Heart left ventricle (tissue), 16 donors: Measurements from ENCODE around the gene EDNRB. TPM values are rescaled to one million over a fixed set of nuclear protein-coding genes. Genes with fewer than 3 reads are reported as not detected.

Experiments used
- ATAC-seq, 4 donors: fragments of 200-7000 bp; cut with Tn5 transposase; one replicate each; pipeline ENCODE4 v1.9.1; 2020 to 2022; ENCODE audit warnings: moderate library complexity in 4 of 4, mild to moderate bottlenecking in 3 of 4, moderate number of reproducible peaks in 1 of 4
- DNase-seq, 5 donors: peaks; one replicate each; pipeline ENCODE4 v3.0.0-alpha.2; 2020
- H3K27ac ChIP-seq, 12 donors: fragments of 200-600 bp; sonication (generic) in 4 of 12; one replicate each; pipeline versions ENCODE4 v1.5.0 to v1.8.0; 2016 to 2022; ENCODE audit warnings: mild to moderate bottlenecking in 2 of 12
- H3K27me3 ChIP-seq, 9 donors: fragments of 200-600 bp; sonication (generic) in 2 of 9; one replicate each; pipeline versions ENCODE4 v1.5.1 to v1.8.0; 2016 to 2022; ENCODE audit warnings: mild to moderate bottlenecking in 3 of 9
- H3K36me3 ChIP-seq, 9 donors: fragments of 200-600 bp; sonication (generic) in 2 of 9; one replicate each; pipeline versions ENCODE4 v1.5.0 to v1.8.0; 2018 to 2022; ENCODE audit warnings: mild to moderate bottlenecking in 2 of 9
- H3K4me1 ChIP-seq, 12 donors: fragments of 200-600 bp; sonication (generic) in 4 of 12; one replicate each; pipeline versions ENCODE4 v1.5.0 to v1.8.0; 2016 to 2022; ENCODE audit warnings: mild to moderate bottlenecking in 3 of 12
- H3K4me3 ChIP-seq, 12 donors: fragments of 200-600 bp; sonication (generic) in 4 of 12; one replicate each; pipeline versions ENCODE4 v1.5.0 to v1.8.0; 2017 to 2022; ENCODE audit warnings: mild to moderate bottlenecking in 9 of 12, moderate library complexity in 4 of 12
- H3K9me3 ChIP-seq, 12 donors: fragments of 200-600 bp; sonication (generic) in 4 of 12; one replicate each; pipeline versions ENCODE4 v1.5.0 to v1.8.0; 2016 to 2022; ENCODE audit warnings: mild to moderate bottlenecking in 1 of 12
- POLR2A ChIP-seq, 2 donors: fragments of 450-650 bp; IDR thresholded peaks; one replicate each; pipeline ENCODE4 v1.6.1; 2017; ENCODE audit warnings: antibody characterized with exemption in 2 of 2, mild to moderate bottlenecking in 2 of 2, moderate library complexity in 2 of 2
- WGBS, 4 donors: extraction: QIAGEN DNeasy Blood & Tissue Kit in 2 of 4; methylation state at CpG; one replicate each; pipeline versions ENCODE4 v1.1.5 to v1.1.7; 2013 to 2018; 5-methylcytosine and 5-hydroxymethylcytosine counted together
- intact Hi-C, 10 donors: fragments of 100-400 bp; cut with DNase I; formaldehyde crosslinking; loops; one replicate each; pipeline versions ENCODE4 v1.11.1 to v1.14.2; 2022
- polyA plus RNA-seq, 2 donors: library from polyadenylated mRNA; stranded (reverse); fragments of 200-250 nt; gene quantifications; one replicate each; pipeline ENCODE4 v1.2.3, GENCODE V29; 2013
- total RNA-seq, 9 donors: library from RNA; depleted of rRNA in 2 of 9; stranded (reverse); fragments of >200 nt in 2 of 9; fragmentation: NEBNext Ultra II Directional in 3 of 9; extraction: Animal tissue kit (Norgen Biotek cat#: 25700) in 3 of 9; gene quantifications; one replicate each; pipeline versions ENCODE4 v1.1.0 to v1.2.4, GENCODE V29; 2016 to 2023
- TF ChIP-seq, protein P1 (sequence below), 12 donors: fragments of 200-600 bp; sonication (generic) in 4 of 12; IDR thresholded peaks; one replicate each; pipeline versions ENCODE4 v1.5.0 to v1.8.0; 2018 to 2022; ENCODE audit warnings: antibody characterized with exemption in 12 of 12, mild to moderate bottlenecking in 5 of 12
- donor health status: ischemic (EF 13 %, LVEDD 7.1; RV severe dilation, severe dysfunction).
- donor health status: healthy with polysubstance abuse.
- donor health status: DM: no; HTN: yes; CAD: no.
- donor health status: DM: no; HTN: no; CAD: no.
- donor health status: ischemic (EF 25% LVEDD 6.9; RV normal size, moderate dysfunction).
- donor health status: ischemic (EF 25% LVEDD 5.7; RV mildly dilated, moderate dysfunction).
- donor health status: healthy.
- donor health status: DM: yes; HTN: yes; CAD: no.
- donor health status: ischemic (EF 35%, LVEDD 5.7; RV mildly dilated, moderate dysfunction).
- donor health status: nonischemic (EF 11% LVEDD 7.7; RV severe dilation, severe dysfunction).
- donor health status: DM: yes; HTN: yes; CAD: no.
- donor health status: PGD.
- donor health status: ischemic (EF 29% LVEDD 5.4; RV normal size, mild dysfunction).
- donor health status: nonischemic (EF 23%, LVEDD 6.1; RV moderate dilation, normal function).

The EDNRB gene
- total and polyA plus RNA-seq, 11 donors, result 9.8 to 72.0 (median 17.9) TPM

DNA sequence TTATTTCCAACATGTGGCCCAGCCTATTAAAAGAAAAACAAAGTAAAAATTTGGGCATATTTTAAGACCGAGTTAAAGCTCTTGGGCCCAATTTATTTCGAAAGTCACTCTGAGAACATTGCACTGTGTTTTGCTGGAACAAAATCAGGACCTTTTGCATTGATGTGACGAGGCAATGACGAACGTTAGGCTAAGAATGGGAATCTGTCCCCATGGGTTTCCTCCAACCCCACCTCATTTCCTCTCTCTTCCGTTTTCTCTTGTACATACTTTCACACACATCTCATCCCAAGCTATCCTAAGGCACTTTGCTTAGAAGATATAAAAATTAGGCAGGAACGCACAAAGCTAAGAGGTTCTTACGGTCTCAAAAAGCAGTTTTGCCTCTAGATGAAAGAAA is 22.1 kb downstream of the EDNRB start:
- ATAC-seq (peak; percentile 84 to 95 (median 90)), DNase-seq (peak in 4 of 5 donors; percentile 35 to 75 (median 52))
- Histone ChIP-seq H3K36me3 (peaks cover 0 to 18% (median 0%) of the 10 kb centered on the region in 9 donors), H3K27me3 (no peaks in the 10 kb centered on the region), H3K4me3 (peak overlapping the region in 6 of 12 donors; percentile 2 to 33 (median 19)), H3K27ac (peak overlapping the region; percentile 27 to 94 (median 82)), H3K4me1 (peaks cover 0 to 44% (median 19%) of the 10 kb centered on the region in 12 donors), H3K9me3 (no peaks in the 10 kb centered on the region)
- 42 to 56% (median 46%) methylated on average over 8 of the region's 8 CpGs for WGBS, 4 donors
- intact Hi-C loops, result loop anchor here in 3 of 10 donors (5.0 to 10.0 kb wide), 4 partner anchors 88 to 228 kb away; no protein-coding TSS in a partner anchor
- TF ChIP-seq POLR2A (IDR thresholded peaks at IDR 0.05), result no peak
- TF ChIP-seq, protein P1, sequence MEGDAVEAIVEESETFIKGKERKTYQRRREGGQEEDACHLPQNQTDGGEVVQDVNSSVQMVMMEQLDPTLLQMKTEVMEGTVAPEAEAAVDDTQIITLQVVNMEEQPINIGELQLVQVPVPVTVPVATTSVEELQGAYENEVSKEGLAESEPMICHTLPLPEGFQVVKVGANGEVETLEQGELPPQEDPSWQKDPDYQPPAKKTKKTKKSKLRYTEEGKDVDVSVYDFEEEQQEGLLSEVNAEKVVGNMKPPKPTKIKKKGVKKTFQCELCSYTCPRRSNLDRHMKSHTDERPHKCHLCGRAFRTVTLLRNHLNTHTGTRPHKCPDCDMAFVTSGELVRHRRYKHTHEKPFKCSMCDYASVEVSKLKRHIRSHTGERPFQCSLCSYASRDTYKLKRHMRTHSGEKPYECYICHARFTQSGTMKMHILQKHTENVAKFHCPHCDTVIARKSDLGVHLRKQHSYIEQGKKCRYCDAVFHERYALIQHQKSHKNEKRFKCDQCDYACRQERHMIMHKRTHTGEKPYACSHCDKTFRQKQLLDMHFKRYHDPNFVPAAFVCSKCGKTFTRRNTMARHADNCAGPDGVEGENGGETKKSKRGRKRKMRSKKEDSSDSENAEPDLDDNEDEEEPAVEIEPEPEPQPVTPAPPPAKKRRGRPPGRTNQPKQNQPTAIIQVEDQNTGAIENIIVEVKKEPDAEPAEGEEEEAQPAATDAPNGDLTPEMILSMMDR (IDR thresholded peaks at IDR 0.05), result no peak

DNA sequence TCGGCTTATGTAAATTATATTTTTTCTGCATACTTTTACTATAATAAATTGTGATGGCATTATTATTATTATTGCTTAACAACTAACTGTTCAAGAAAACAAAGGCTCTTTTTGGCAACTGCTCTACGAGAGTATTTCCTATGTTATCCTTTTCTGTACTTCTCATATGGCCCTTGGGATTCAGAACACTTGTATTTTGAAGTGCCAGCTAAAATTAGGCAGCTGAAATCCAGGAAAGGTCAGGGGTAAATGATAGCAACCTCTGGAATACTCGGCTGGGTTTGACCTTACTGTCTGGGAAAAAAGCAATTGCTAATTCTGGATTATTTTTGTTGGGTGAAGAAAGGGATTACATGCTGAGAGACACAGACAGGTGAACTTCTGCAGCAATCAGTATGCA is 23.9 kb downstream of the EDNRB start:
- WGBS, 4 donors, result 20 to 34% (median 32%) methylated on average over 3 of the region's 3 CpGs

DNA sequence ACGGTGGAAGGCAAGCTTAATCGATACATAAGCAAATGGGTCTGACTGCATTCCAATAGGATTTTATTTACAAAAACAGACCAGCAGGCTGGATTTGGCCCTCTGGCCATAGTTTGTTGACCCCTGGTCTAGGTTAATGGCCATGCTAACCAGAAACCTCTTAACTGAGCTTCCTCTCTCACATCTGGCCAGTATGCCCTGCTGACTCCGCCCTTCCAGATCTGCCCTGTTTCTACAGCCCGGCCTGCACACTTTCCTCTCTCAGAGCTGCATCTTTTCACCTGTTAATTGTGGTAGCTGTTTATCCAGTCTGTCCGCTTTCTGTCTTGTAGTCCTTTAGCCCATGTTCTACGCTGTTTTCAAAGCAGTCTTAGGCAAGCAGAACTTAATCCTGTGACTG is 25.6 kb downstream of the EDNRB start:
- 96 to 99% (median 97%) methylated on average over 6 of the region's 6 CpGs for WGBS, 4 donors

More for the DNA sequence above, 23.9 kb downstream of the EDNRB start:
- no peak for TF ChIP-seq POLR2A (IDR thresholded peaks at IDR 0.05)
- TF ChIP-seq, protein P1 (IDR thresholded peaks at IDR 0.05), result no peak
- ATAC-seq (peak in 3 of 4 donors; percentile 29 to 48 (median 46)), DNase-seq (peak in 1 of 5 donors; percentile 20)
- intact Hi-C loops, result loop anchor here in 4 of 10 donors (2.0 to 10.0 kb wide), 5 partner anchors 24 to 230 kb away; partner anchors contain the start of gene EDNRB (in 1 of the 4)
- Histone ChIP-seq H3K4me3 (no peak overlapping the region), H3K9me3 (no peaks in the 10 kb centered on the region), H3K27me3 (no peaks in the 10 kb centered on the region), H3K4me1 (peaks cover 0 to 44% (median 20%) of the 10 kb centered on the region in 12 donors), H3K36me3 (peaks cover 0 to 5% (median 0%) of the 10 kb centered on the region in 9 donors), H3K27ac (peak overlapping the region in 6 of 12 donors; percentile 9 to 91 (median 80))

DNA sequence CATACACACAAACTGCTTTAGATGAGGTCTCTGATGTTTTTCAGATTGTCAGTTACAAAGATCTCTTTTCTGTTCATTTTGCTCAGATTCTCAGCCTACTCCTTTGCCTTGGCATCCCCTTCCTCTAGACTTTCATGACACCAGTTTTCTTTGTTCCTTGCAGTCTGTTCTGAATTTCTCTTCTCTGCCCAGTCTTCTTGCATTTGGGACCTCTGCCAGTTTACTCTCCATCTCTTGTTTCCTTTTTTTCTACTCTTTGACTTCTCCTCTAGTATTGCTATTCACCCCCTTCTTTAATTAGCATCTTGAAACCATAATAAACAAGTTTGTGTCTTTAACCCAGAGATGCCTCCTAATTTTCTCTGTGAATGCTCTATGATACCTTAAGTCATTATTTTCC is 26.1 kb downstream of the EDNRB start:
- Histone ChIP-seq H3K9me3 (no peaks in the 10 kb centered on the region), H3K4me1 (peaks cover 0 to 32% (median 18%) of the 10 kb centered on the region in 12 donors), H3K27me3 (no peaks in the 10 kb centered on the region), H3K4me3 (no peak overlapping the region), H3K27ac (no peak overlapping the region), H3K36me3 (no peaks in the 10 kb centered on the region)
- TF ChIP-seq, protein P1 (IDR thresholded peaks at IDR 0.05), result no peak
- TF ChIP-seq POLR2A (IDR thresholded peaks at IDR 0.05), result no peak
- no peak for DNase-seq
- intact Hi-C loops, result loop anchor here in 3 of 10 donors (10.0 kb wide), 3 partner anchors 92 to 232 kb away; no protein-coding TSS in a partner anchor
- ATAC-seq, result no peak

More for the DNA sequence above, 25.6 kb downstream of the EDNRB start:
- Histone ChIP-seq H3K36me3 (no peaks in the 10 kb centered on the region), H3K27me3 (no peaks in the 10 kb centered on the region), H3K9me3 (no peaks in the 10 kb centered on the region), H3K27ac (no peak overlapping the region), H3K4me3 (no peak overlapping the region), H3K4me1 (peaks cover 0 to 37% (median 19%) of the 10 kb centered on the region in 12 donors)
- DNase-seq (no peak), ATAC-seq (no peak)
- TF ChIP-seq, protein P1 (IDR thresholded peaks at IDR 0.05), result no peak
- intact Hi-C loops, result loop anchor here in 3 of 10 donors (10.0 kb wide), 3 partner anchors 92 to 232 kb away; no protein-coding TSS in a partner anchor
